ENCODE results near the gene TBC1D23. TPM values are rescaled to one million over a fixed set of nuclear protein-coding genes. Genes with fewer than 3 reads are reported as not detected.

The TBC1D23 gene
- total RNA-seq, 1 donor from 2014 or later: 33.2 TPM

DNA sequence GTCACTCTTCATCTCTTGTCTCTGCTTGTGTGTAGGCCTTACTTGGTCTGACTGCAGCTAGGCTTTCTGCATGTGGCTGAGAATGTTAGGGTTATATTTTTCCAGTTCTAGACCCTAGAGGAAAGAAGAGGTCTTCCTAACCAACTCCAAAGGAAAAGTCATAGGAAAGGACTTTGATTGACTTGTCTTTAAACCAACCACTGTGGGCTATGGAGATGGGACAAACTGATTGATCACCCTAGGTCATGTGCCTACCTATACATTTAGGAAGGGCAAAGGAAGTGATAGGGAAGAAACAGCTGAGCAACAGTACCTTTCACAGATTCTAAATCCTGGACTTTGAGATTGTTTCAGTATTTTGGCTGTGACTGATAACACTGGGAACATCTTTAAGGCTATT, 16.5 kb upstream of the TBC1D23 start:
- H3K4me1 Mint-ChIP-seq (ENCODE audit: low read depth, unreplicated experiment): no peaks in the 10 kb centered on the region
- H3K27ac Mint-ChIP-seq (ENCODE audit: unreplicated experiment): no peak overlapping the region
- no peak for DNase-seq
- H3K27me3 Mint-ChIP-seq (ENCODE audit: unreplicated experiment): no peaks in the 10 kb centered on the region
- no peak overlapping the region for H3K4me3 Mint-ChIP-seq (ENCODE audit: unreplicated experiment)
- H3K9me3 Mint-ChIP-seq (ENCODE audit: unreplicated experiment): no peaks in the 10 kb centered on the region
- peaks cover 3% of the 10 kb centered on the region for H3K36me3 Mint-ChIP-seq (ENCODE audit: unreplicated experiment)
- TF ChIP-seq, protein P1, sequence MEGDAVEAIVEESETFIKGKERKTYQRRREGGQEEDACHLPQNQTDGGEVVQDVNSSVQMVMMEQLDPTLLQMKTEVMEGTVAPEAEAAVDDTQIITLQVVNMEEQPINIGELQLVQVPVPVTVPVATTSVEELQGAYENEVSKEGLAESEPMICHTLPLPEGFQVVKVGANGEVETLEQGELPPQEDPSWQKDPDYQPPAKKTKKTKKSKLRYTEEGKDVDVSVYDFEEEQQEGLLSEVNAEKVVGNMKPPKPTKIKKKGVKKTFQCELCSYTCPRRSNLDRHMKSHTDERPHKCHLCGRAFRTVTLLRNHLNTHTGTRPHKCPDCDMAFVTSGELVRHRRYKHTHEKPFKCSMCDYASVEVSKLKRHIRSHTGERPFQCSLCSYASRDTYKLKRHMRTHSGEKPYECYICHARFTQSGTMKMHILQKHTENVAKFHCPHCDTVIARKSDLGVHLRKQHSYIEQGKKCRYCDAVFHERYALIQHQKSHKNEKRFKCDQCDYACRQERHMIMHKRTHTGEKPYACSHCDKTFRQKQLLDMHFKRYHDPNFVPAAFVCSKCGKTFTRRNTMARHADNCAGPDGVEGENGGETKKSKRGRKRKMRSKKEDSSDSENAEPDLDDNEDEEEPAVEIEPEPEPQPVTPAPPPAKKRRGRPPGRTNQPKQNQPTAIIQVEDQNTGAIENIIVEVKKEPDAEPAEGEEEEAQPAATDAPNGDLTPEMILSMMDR (IDR thresholded peaks at IDR 0.05; ENCODE audit: partially characterized antibody, unreplicated experiment): no peak

- Mint-ChIP-seq H3K9me3 (ENCODE audit: unreplicated experiment) (no peaks in the 10 kb centered on the region), H3K27ac (ENCODE audit: unreplicated experiment) (no peak overlapping the region), H3K4me1 (ENCODE audit: low read depth, unreplicated experiment) (no peaks in the 10 kb centered on the region), H3K27me3 (ENCODE audit: unreplicated experiment) (no peaks in the 10 kb centered on the region), H3K36me3 (ENCODE audit: unreplicated experiment) (peaks cover 3% of the 10 kb centered on the region), H3K4me3 (ENCODE audit: unreplicated experiment) (no peak overlapping the region)
- DNase-seq: no peak
- TF ChIP-seq, protein P1 (IDR thresholded peaks at IDR 0.05; ENCODE audit: partially characterized antibody, unreplicated experiment): no peak
Measured at GRCh38 chr3:100245136-100245535, 15.7 kb upstream of the TBC1D23 start.

GRCh38 chr3:100245927-100246326, 14.9 kb upstream of the TBC1D23 start:
- H3K4me3 Mint-ChIP-seq (ENCODE audit: unreplicated experiment): no peak overlapping the region

DNA sequence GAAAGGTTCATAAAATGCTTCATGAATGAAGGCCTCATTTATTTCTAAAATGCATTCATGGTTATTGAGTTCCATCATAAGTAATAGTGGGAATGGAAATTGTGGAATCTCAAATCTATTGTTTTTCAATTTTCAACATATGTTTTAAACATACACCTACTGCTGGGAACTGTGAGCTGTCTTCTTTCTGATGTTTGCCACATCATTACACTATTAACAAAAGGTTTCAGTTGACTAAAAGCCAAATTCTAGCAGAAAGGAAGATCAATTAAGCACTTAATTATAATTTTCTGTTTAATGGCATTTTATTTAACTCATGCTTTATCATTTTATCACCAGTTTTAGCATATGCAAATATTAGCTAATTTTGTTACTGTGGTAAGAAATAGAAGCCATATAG, 13.8 kb upstream of the TBC1D23 start:
- DNase-seq: no peak
- Mint-ChIP-seq H3K36me3 (ENCODE audit: unreplicated experiment) (peaks cover 3% of the 10 kb centered on the region), H3K27ac (ENCODE audit: unreplicated experiment) (no peak overlapping the region), H3K4me3 (ENCODE audit: unreplicated experiment) (no peak overlapping the region), H3K9me3 (ENCODE audit: unreplicated experiment) (no peaks in the 10 kb centered on the region), H3K4me1 (ENCODE audit: low read depth, unreplicated experiment) (no peaks in the 10 kb centered on the region), H3K27me3 (ENCODE audit: unreplicated experiment) (no peaks in the 10 kb centered on the region)
- TF ChIP-seq, protein P1 (IDR thresholded peaks at IDR 0.05; ENCODE audit: partially characterized antibody, unreplicated experiment): no peak

More at GRCh38 chr3:100245927-100246326, 14.9 kb upstream of the TBC1D23 start:
- TF ChIP-seq, protein P1 (IDR thresholded peaks at IDR 0.05; ENCODE audit: partially characterized antibody, unreplicated experiment): no peak
- Mint-ChIP-seq H3K9me3 (ENCODE audit: unreplicated experiment) (no peaks in the 10 kb centered on the region), H3K27ac (ENCODE audit: unreplicated experiment) (no peak overlapping the region), H3K27me3 (ENCODE audit: unreplicated experiment) (no peaks in the 10 kb centered on the region), H3K4me1 (ENCODE audit: low read depth, unreplicated experiment) (no peaks in the 10 kb centered on the region), H3K36me3 (ENCODE audit: unreplicated experiment) (peaks cover 3% of the 10 kb centered on the region)
- no peak for DNase-seq

DNA sequence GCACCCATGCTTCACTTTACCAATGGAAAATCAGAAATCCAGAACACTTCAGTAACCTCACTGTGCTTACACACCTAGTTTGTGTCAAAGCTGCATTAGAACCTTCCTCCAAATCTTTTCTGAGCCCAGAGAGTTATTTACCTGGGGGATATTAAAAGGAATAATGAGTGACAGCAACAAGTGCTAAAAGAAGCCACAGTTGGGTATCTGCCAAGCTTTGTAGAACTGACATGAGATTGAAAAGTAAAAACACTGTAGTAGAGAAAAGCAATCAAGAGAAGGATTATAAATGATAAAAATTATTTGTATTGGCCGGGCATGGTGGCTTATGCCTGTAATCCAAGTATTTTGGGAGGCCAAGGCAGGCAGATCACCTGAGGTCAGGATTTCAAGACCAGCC, 8.8 kb upstream of the TBC1D23 start:
- no peaks in the 10 kb centered on the region for H3K9me3 Mint-ChIP-seq (ENCODE audit: unreplicated experiment)

More for the DNA sequence above, 8.8 kb upstream of the TBC1D23 start:
- Mint-ChIP-seq H3K4me1 (ENCODE audit: low read depth, unreplicated experiment) (no peaks in the 10 kb centered on the region), H3K27me3 (ENCODE audit: unreplicated experiment) (no peaks in the 10 kb centered on the region), H3K4me3 (ENCODE audit: unreplicated experiment) (no peak overlapping the region), H3K36me3 (ENCODE audit: unreplicated experiment) (peaks cover 3% of the 10 kb centered on the region), H3K27ac (ENCODE audit: unreplicated experiment) (no peak overlapping the region)
- TF ChIP-seq, protein P1 (IDR thresholded peaks at IDR 0.05; ENCODE audit: partially characterized antibody, unreplicated experiment): no peak
- no peak for DNase-seq
